Testis (tissue), 2 donors: ENCODE measurements around the gene GRK5.

Experiments used
- CTCF ChIP-seq, 3 experiments: fragments of 450-650 bp in 2 of 3; fragments of 200-600 bp in 1 of 3; sonication (generic) in 1 of 3; IDR thresholded peaks; one replicate each; pipeline ENCODE4 v1.5.1; 2016 to 2019; ENCODE audit warnings: antibody characterized with exemption in 3 of 3, mild to moderate bottlenecking in 2 of 3, moderate library complexity in 1 of 3
- POLR2A ChIP-seq: fragments of 450-650 bp; IDR thresholded peaks from one replicate; pipeline ENCODE4 v1.6.1; 2017; ENCODE audit warnings: antibody characterized with exemption, mild to moderate bottlenecking, moderate library complexity

- no peak for TF ChIP-seq CTCF (IDR thresholded peaks at IDR 0.05)
- no peak for TF ChIP-seq POLR2A
These were observed 3.3 kb downstream of the GRK5 start for GRCh38 chr10:119210633-119211032.
